ENCODE data around the gene KLHL3. TPM values are rescaled to one million over a fixed set of nuclear protein-coding genes. Genes with fewer than 3 reads are reported as not detected.

KLHL3 gene
- total RNA-seq, 2 donors from 2014 or later = 3.3 to 5.7 TPM

GRCh38 chr5:137594717-137595116 lies 141.2 kb downstream of the KLHL3 start:
- intact Hi-C loops (cut with DNase I) = no loop called here
- TF ChIP-seq POLR2A (IDR thresholded peaks at IDR 0.05) (no peak), CTCF (IDR thresholded peaks at IDR 0.05) (no peak)
- no peak for DNase-seq
- Histone ChIP-seq H3K4me1 (no peaks in the 10 kb centered on the region), H3K4me3 (no peak overlapping the region), H3K27me3 (peaks cover 0 to 4% of the 10 kb centered on the region in 2 donors), H3K9me3 (no peaks in the 10 kb centered on the region), H3K27ac (no peak overlapping the region), H3K36me3 (replicated peaks in 1 of 2; ENCODE audit: insufficient read depth in 1 of 2, low read depth in 2 of 2) (no peaks in the 10 kb centered on the region)
- no peak for ATAC-seq
- 32 to 44% methylated on average over 2 of the region's 2 CpGs for WGBS, 2 donors

GRCh38 chr5:137592317-137592716 lies 143.6 kb downstream of the KLHL3 start:
- H3K4me3 ChIP-seq = no peak overlapping the region
- no peak for ATAC-seq
- intact Hi-C loops (cut with DNase I) = no loop called here
- no peaks in the 10 kb centered on the region for H3K4me1 ChIP-seq
- TF ChIP-seq CTCF (IDR thresholded peaks at IDR 0.05) = no peak
- TF ChIP-seq POLR2A (IDR thresholded peaks at IDR 0.05) = no peak
- WGBS, 2 donors = 71 to 74% methylated on average over 3 of the region's 3 CpGs
- no peak overlapping the region for H3K27ac ChIP-seq
- no peaks in the 10 kb centered on the region for H3K36me3 ChIP-seq (replicated peaks in 1 of 2; ENCODE audit: insufficient read depth in 1 of 2, low read depth in 2 of 2)
- no peak for DNase-seq
- no peaks in the 10 kb centered on the region for H3K9me3 ChIP-seq
- H3K27me3 ChIP-seq = peaks cover 0 to 4% of the 10 kb centered on the region in 2 donors

GRCh38 chr5:137589185-137589584 lies 146.7 kb downstream of the KLHL3 start:
- Histone ChIP-seq H3K36me3 (replicated peaks in 1 of 2; ENCODE audit: insufficient read depth in 1 of 2, low read depth in 2 of 2) (no peaks in the 10 kb centered on the region), H3K4me3 (no peak overlapping the region), H3K27me3 (peaks cover 0 to 4% of the 10 kb centered on the region in 2 donors), H3K9me3 (no peaks in the 10 kb centered on the region), H3K4me1 (no peaks in the 10 kb centered on the region), H3K27ac (no peak overlapping the region)
- DNase-seq (no peak), ATAC-seq (no peak)
- WGBS, 2 donors = 77 to 80% methylated on average over 3 of the region's 3 CpGs
- intact Hi-C loops (cut with DNase I) = no loop called here
- TF ChIP-seq CTCF (IDR thresholded peaks at IDR 0.05) (no peak), POLR2A (IDR thresholded peaks at IDR 0.05) (no peak)

DNA sequence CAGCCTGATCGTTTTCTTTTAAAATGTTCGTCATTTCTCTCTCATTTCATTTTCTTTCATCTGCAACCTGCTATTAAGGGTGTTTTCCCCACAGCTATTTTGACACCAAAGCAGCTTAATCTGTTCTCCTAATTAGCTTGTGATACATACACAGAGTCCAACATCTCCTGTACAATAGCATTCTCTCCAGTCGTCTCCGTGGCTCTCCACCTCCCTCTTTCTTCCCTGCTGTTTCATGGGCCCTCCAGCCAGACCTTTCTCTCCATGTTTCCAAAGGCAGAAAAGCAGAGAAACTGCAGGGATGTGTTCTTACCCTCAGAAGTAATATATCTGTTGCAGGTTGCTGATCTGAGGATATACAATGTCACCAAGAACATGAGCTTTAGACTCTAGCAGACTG lies 148.0 kb downstream of the KLHL3 start:
- H3K4me1 ChIP-seq = no peaks in the 10 kb centered on the region
- H3K9me3 ChIP-seq = no peaks in the 10 kb centered on the region
- TF ChIP-seq CTCF (IDR thresholded peaks at IDR 0.05) = no peak
- TF ChIP-seq POLR2A (IDR thresholded peaks at IDR 0.05) = no peak
- no peak for DNase-seq
- intact Hi-C loops (cut with DNase I) = no loop called here
- H3K27ac ChIP-seq = no peak overlapping the region
- 59 to 61% methylated on average over 4 of the region's 4 CpGs for WGBS, 2 donors
- H3K4me3 ChIP-seq = no peak overlapping the region
- peaks cover 0 to 4% of the 10 kb centered on the region in 2 donors for H3K27me3 ChIP-seq
- ATAC-seq = no peak
- H3K36me3 ChIP-seq (replicated peaks in 1 of 2; ENCODE audit: insufficient read depth in 1 of 2, low read depth in 2 of 2) = no peaks in the 10 kb centered on the region

- H3K27ac ChIP-seq = no peak overlapping the region
- no peaks in the 10 kb centered on the region for H3K4me1 ChIP-seq
- H3K4me3 ChIP-seq = no peak overlapping the region
- H3K27me3 ChIP-seq = no peaks in the 10 kb centered on the region
- intact Hi-C loops (cut with DNase I) = no loop called here
- H3K9me3 ChIP-seq = no peaks in the 10 kb centered on the region
- DNase-seq = no peak
- WGBS, 2 donors = 11 to 39% methylated on average over 1 of the region's 1 CpG
- no peak for TF ChIP-seq POLR2A (IDR thresholded peaks at IDR 0.05)
- no peak for TF ChIP-seq CTCF (IDR thresholded peaks at IDR 0.05)
- ATAC-seq = no peak
- no peaks in the 10 kb centered on the region for H3K36me3 ChIP-seq (replicated peaks in 1 of 2; ENCODE audit: insufficient read depth in 1 of 2, low read depth in 2 of 2)
Observed at GRCh38 chr5:137584262-137584661, 151.6 kb downstream of the KLHL3 start.

Measured in body of pancreas (tissue), 4 donors.